HG03045 (cell line): ENCODE results near the gene DNAJC18.

Experiments used
- ATAC-seq: cut with Tn5 transposase; IDR thresholded peaks from one replicate; pipeline ENCODE4 v1.9.1; 2021; ENCODE audit warnings: mild to moderate bottlenecking, moderate library complexity; ENCODE audit not compliant: unreplicated experiment

Gene DNAJC18

GRCh38 chr5:139371482-139372435, 67.6 kb downstream of the DNAJC18 start:
- no peak for ATAC-seq

GRCh38 chr5:139369181-139369580, 70.1 kb downstream of the DNAJC18 start:
- no peak for ATAC-seq

GRCh38 chr5:139368613-139369012, 70.7 kb downstream of the DNAJC18 start:
- no peak for ATAC-seq

- ATAC-seq: no peak
Observed at GRCh38 chr5:139364466-139364865, 74.9 kb downstream of the DNAJC18 start.

- no peak for ATAC-seq
Observed at GRCh38 chr5:139363937-139364336, 75.4 kb downstream of the DNAJC18 start.

GRCh38 chr5:139361835-139362429, 77.4 kb downstream of the DNAJC18 start:
- no peak for ATAC-seq

GRCh38 chr5:139360384-139360783, 78.9 kb downstream of the DNAJC18 start:
- no peak for ATAC-seq
